Esophagus muscularis mucosa (tissue), 4 donors: Measurements from ENCODE around the gene TXNL1. TPM values are rescaled to one million over a fixed set of nuclear protein-coding genes. Genes with fewer than 3 reads are reported as not detected.

ENCODE experiments used
- DNase-seq: peaks from one replicate; pipeline ENCODE4 v3.0.0-alpha.2; 2017; ENCODE audit errors: extremely low spot score
- H3K27ac ChIP-seq, 4 donors: fragments of 200-600 bp; sonication (generic); replicated peaks in 1 of 4; 1 replicate in 3 of 4; 2 replicates in 1 of 4; pipeline ENCODE4 v1.5.1; 2016 to 2019; ENCODE audit warnings: mild to moderate bottlenecking in 1 of 4
- H3K27me3 ChIP-seq, 4 donors: fragments of 200-600 bp; sonication (generic); one replicate each; pipeline versions ENCODE4 v1.5.1 to v1.6.0; 2016 to 2019
- H3K36me3 ChIP-seq, 4 donors: fragments of 200-600 bp; sonication (generic); one replicate each; pipeline ENCODE4 v1.5.1; 2016 to 2019
- H3K4me1 ChIP-seq, 4 donors: fragments of 200-600 bp; sonication (generic); one replicate each; pipeline ENCODE4 v1.5.1; 2016 to 2019
- H3K4me3 ChIP-seq, 4 donors: fragments of 200-600 bp; sonication (generic); 1 replicate in 2 of 4; 2 replicates in 2 of 4; pipeline ENCODE4 v1.5.1; 2016 to 2019; ENCODE audit warnings: mild to moderate bottlenecking in 4 of 4, moderate library complexity in 1 of 4
- H3K9me3 ChIP-seq, 4 donors: fragments of 200-600 bp; sonication (generic); 1 replicate in 3 of 4; 2 replicates in 1 of 4; pipeline ENCODE4 v1.5.1; 2016 to 2019
- CTCF ChIP-seq, 3 experiments: fragments of 200-600 bp in 2 of 3; fragments of 450-650 bp in 1 of 3; sonication (generic) in 2 of 3; IDR thresholded peaks; one replicate each; pipeline ENCODE4 v1.5.1; 2017 to 2019; ENCODE audit warnings: antibody characterized with exemption in 3 of 3, mild to moderate bottlenecking in 2 of 3, moderate library complexity in 1 of 3
- EP300 ChIP-seq: sonication (generic); formaldehyde crosslinking; IDR thresholded peaks from one replicate; pipeline ENCODE4 v1.6.1; 2017; ENCODE audit warnings: antibody characterized with exemption
- POLR2A ChIP-seq: fragments of 450-650 bp; IDR thresholded peaks from one replicate; pipeline ENCODE4 v1.6.1; 2017; ENCODE audit warnings: antibody characterized with exemption, moderate library complexity, mild to moderate bottlenecking, low read depth
- POLR2AphosphoS5 ChIP-seq, 2 donors: sonication (generic); formaldehyde crosslinking; IDR thresholded peaks; one replicate each; pipeline ENCODE4 v1.6.1; 2017; ENCODE audit warnings: antibody characterized with exemption in 2 of 2
- WGBS: methylation state at CpG from one replicate; pipeline ENCODE4 v1.1.5; 2018; 5-methylcytosine and 5-hydroxymethylcytosine counted together
- intact Hi-C: fragments of 100-400 bp; cut with DNase I; formaldehyde crosslinking; loops from one replicate; pipeline ENCODE4 v1.15.1; 2023
- total RNA-seq, 4 donors: library from RNA; depleted of rRNA; stranded (reverse); fragments of >200 nt; gene quantifications; one replicate each; pipeline versions ENCODE4 v1.1.0 to v1.2.1, GENCODE V29; 2016

Gene TXNL1
- total RNA-seq, 4 donors from 2014 or later: 29.9 to 42.5 (median 40.4) TPM

DNA sequence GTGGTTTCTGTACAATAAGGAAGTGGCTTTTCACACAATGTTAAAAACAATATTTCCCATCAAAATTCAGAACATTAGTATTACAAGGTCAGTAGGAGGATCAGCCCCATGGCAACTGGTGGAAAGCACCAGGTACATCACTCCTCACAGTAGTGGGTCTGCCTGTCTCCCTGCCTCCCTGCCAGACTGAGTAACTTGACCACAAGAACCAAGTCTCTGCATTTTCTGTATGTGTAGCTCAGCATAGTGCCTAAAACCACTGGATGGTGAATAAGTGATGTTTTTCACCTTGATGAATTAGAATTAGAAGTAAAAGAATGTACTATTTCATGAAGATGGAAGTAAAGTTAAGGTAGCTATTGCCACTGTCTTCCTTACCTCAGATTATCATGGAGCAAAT is 8.7 kb upstream of the TXNL1 start:
- Histone ChIP-seq H3K4me3 (no peak overlapping the region), H3K27ac (no peak overlapping the region), H3K4me1 (peaks cover 10 to 13% (median 10%) of the 10 kb centered on the region in 4 donors), H3K27me3 (no peaks in the 10 kb centered on the region), H3K9me3 (no peaks in the 10 kb centered on the region), H3K36me3 (no peaks in the 10 kb centered on the region)
- no peak for DNase-seq
- intact Hi-C loops: no loop called here
- TF ChIP-seq POLR2AphosphoS5 (IDR thresholded peaks at IDR 0.05) (no peak), EP300 (no peak), POLR2A (no peak), CTCF (IDR thresholded peaks at IDR 0.05) (no peak)

GRCh38 chr18:56645415-56646016 is 7.1 kb upstream of the TXNL1 start:
- no peak overlapping the region for H3K4me3 ChIP-seq
- no peaks in the 10 kb centered on the region for H3K36me3 ChIP-seq
- 64% methylated on average over 5 of the region's 5 CpGs for WGBS
- no peak overlapping the region for H3K27ac ChIP-seq
- H3K27me3 ChIP-seq: no peaks in the 10 kb centered on the region
- TF ChIP-seq POLR2A (no peak), CTCF (IDR thresholded peaks at IDR 0.05) (peak in 1 of 3 experiments; percentile 43)
- peaks cover 1 to 4% (median 2%) of the 10 kb centered on the region in 4 donors for H3K4me1 ChIP-seq
- intact Hi-C loops: no loop called here
- H3K9me3 ChIP-seq: no peaks in the 10 kb centered on the region
- no peak for DNase-seq

DNA sequence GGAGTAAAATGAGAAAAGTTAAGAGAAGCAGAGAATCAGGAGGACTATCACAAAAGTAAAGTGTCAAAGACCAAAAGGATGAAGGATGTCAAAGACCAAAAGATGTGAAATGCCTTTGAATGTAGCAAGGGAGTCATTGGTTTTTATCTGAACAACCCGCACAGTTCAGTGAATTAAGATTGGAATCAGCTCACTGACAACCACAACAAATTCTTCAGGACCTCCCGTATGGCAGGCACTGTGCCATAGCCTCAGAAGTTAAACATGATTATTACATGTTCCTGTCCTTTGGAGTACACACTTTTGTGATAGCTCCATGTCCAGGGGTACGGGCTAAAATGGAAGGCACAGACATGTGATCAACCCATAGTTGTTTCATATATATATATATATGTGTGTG is 5.0 kb upstream of the TXNL1 start:
- Histone ChIP-seq H3K27me3 (no peaks in the 10 kb centered on the region), H3K4me1 (peaks cover 0 to 6% (median 5%) of the 10 kb centered on the region in 4 donors), H3K36me3 (no peaks in the 10 kb centered on the region), H3K4me3 (no peak overlapping the region), H3K9me3 (no peaks in the 10 kb centered on the region), H3K27ac (no peak overlapping the region)
- WGBS: 92% methylated on average over 3 of the region's 3 CpGs
- intact Hi-C loops: no loop called here
- no peak for DNase-seq
- TF ChIP-seq POLR2A: no peak
- no peak for TF ChIP-seq CTCF (IDR thresholded peaks at IDR 0.05)
- no peak for TF ChIP-seq POLR2AphosphoS5 (IDR thresholded peaks at IDR 0.05)
- no peak for TF ChIP-seq EP300

DNA sequence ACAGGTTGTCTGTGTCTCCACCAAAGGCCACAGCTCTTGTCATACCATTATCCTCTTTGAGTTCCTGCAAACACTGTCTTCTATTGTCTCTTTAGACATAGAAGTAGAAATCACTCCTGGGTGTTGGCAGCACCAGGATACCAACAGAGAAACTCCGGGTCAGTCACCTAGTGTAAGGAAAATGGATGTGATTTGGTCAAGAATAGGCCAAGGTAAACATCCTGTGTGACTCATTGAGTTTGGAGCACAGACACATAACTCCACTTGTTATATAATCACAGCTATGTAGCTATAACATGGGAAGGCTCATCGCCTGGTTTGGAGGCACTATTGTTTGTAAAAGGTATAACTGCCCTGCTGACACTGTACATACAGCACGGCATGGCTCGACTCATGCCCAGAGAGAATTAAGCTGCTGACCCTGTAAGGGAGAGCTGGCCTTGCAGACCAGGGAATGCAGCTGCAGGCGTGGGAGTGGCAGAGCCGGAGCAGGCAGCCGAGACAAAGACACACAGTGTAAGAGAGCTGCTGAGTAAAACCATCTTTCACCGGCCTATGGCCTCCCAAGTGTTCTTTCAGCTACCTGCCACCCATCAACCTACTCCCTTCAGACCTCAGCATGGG is 3.4 kb upstream of the TXNL1 start:
- H3K4me3 ChIP-seq: no peak overlapping the region
- DNase-seq: no peak
- no peaks in the 10 kb centered on the region for H3K9me3 ChIP-seq
- peaks cover 2 to 17% (median 10%) of the 10 kb centered on the region in 4 donors for H3K4me1 ChIP-seq
- 84% methylated on average over 8 of the region's 8 CpGs for WGBS
- intact Hi-C loops: no loop called here
- no peak for TF ChIP-seq POLR2A
- no peak for TF ChIP-seq POLR2AphosphoS5 (IDR thresholded peaks at IDR 0.05)
- TF ChIP-seq EP300: no peak
- TF ChIP-seq CTCF (IDR thresholded peaks at IDR 0.05): no peak
- no peak overlapping the region for H3K27ac ChIP-seq
- H3K27me3 ChIP-seq: no peaks in the 10 kb centered on the region
- H3K36me3 ChIP-seq: no peaks in the 10 kb centered on the region
